ENCODE measurements around the gene PIP5K1A.
"Not testable (repeated sequence)": the region's sequence is repeated elsewhere in the genome, so short reads cannot be mapped to it uniquely, and the experiment has no call there.

Gene PIP5K1A

DNA sequence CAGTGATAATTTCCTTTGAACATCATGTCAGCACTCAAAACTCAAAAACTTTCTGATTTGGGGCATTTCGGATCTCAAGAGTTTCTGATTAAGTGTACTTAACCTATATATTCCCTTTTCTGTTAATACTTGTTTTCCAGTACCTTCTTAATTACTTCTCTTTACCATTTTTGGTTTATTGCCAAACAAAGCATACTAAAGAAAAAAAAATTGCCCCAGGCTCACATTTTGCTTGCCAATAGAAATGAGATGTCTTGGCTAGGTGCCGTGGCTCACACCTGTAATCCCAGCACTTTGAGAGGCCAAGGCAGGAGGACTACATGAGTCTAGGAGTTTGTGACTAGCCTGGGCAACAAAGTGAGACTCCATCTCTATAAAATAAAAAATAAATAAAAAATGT lies 61.0 kb downstream of the PIP5K1A start:
- no peak for DNase-seq

DNA sequence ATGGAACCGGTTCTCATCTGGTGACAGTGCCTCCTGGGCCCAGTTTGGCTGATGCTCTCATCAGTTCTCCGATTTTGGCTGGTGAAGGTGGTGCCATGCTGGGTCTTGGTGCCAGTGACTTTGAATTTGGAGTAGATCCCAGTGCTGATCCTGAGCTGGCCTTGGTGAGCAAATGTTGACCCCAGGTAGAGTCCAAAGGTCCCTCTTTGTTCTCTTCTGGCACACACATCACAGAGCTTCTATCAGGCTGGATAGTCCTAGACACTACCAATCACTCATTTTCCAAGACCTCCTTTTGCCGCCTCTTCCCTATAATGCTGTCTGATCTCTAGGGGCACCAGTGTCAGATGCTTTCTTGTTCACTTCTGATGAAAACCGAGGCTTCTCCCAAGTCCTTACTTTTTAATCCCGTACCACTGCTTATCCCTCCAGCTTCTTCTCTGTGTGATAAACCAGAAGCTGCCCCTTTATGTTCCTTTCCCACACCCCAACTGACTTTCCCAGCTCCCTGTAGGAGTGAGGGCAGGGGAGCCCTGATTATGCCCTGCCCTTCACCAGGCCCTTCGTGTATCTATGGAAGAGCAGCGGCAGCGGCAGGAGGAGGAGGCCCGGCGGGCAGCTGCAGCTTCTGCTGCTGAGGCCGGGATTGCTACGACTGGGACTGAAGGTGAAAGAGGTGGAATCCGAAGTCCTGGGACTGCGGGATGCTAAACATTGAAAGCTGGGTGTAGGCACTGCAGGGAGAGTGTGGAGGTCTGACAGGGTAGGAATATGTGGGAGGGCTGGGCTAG lies 67.3 kb downstream of the PIP5K1A start:
- no peak for DNase-seq

- no peak for DNase-seq
Observed at GRCh38 chr1:151266315-151266714, 68.0 kb downstream of the PIP5K1A start.

- no peak for DNase-seq
Observed at GRCh38 chr1:151266821-151267220, 68.5 kb downstream of the PIP5K1A start.

- no peak for DNase-seq
Observed at GRCh38 chr1:151267760-151268159, 69.4 kb downstream of the PIP5K1A start.

DNA sequence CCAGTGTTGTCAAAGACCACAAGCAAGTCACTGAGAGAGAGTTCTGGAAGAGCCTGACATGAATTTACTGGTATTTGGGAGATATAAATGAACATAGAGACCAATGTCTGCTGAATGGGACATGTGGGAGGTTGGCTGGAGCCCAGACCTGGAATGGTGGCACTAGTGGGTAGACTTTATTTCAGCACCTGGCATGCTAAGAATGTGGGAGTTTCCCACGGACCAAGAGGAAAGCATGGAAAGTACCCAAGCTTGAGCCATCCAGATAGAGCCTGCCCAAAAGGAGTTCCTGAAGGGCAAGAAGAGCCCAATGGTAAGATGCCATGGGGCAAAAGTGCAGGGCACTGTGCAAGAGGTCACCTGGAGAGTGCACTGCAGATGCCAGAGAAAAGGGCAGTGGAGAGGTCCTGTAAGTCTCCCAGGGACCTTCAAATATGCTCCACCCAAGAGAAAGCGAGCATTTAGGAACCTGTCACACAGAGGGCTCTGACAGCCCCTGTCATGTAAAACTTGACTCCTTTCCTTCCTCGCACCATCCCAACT lies 75.6 kb downstream of the PIP5K1A start:
- no peak for DNase-seq

DNA sequence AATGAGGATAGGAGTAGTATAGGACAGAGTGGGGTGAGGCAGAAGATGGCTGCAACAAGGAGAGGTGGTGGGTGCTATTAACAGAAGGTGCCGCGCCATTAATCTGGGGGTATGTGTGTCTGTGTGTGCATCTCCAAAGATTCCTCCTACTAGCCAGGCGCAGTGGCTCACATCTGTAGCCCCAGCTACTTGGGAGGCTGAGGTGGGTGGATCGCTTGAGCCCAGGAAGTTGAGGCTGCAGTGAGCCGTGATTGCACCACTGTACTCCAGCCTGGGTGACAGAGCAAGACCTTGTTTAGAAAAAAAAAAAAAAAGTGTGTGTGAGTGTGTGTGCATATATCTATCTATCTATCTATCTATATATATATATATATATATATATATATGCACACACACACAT lies 77.0 kb downstream of the PIP5K1A start:
- DNase-seq: not testable (repeated sequence)

GRCh38 chr1:151277249-151277648 lies 78.9 kb downstream of the PIP5K1A start:
- DNase-seq: no peak

GRCh38 chr1:151281225-151281968 lies 83.0 kb downstream of the PIP5K1A start:
- DNase-seq: peak; percentile 93

DNA sequence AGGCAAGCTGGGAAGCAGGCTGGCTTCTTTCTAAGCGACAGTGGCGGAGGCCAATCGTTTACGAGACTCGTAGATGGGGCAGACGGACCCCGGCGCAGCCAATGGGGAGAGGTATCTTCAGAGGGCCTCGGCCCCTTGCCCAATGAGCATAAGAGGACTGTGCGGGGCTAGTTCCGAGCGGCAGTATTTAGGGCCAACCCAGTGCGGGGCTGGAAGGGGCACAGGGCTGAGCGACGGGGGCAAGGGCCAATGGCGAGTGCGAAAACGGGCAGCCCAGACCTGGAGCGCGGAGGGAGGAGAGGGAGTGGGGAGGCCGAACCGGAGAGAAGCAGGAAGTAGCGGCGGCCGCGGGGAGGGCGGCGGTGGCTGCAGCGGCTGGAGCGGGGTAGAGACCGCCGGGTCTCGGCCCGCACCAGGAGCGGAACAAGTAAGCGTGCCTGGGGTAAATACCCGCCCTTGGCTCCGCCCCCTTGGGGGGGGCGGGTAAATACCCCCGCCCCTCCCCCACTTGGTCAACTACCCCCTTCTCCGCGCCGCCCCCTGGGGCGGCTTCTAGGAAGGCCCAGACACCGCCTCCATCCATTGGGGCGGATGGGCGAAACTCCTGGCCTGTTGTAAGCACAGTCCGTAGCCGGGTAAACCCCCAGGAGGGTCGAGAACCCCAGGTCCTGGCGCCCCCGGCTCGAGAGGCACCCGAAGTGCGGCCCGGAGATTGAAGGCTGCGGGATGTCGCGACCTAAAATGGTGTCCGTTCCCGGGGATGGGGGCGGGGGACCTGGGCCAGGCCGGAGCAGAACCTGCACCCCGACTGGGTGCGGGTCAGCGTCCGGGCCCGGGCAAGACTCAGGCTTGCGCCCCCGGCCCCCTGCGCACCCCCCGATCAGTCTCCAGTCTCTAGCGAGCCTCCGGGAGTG lies 83.9 kb downstream of the PIP5K1A start, which contains the start of gene ZNF687:
Gene ZNF687, plus strand, starts transcription at position 331 of the 914 bp plus-strand sequence. CDS start 3,993 bp downstream, outside the sequence.
- DNase-seq: peak; percentile 100

GRCh38 chr1:151282883-151283725 lies 84.8 kb downstream of the PIP5K1A start:
- DNase-seq: peak; percentile 32

GRCh38 chr1:151284013-151284577 lies 85.7 kb downstream of the PIP5K1A start:
- no peak for DNase-seq

- no peak for DNase-seq
Observed at GRCh38 chr1:151286619-151287340, 88.4 kb downstream of the PIP5K1A start.

DNA sequence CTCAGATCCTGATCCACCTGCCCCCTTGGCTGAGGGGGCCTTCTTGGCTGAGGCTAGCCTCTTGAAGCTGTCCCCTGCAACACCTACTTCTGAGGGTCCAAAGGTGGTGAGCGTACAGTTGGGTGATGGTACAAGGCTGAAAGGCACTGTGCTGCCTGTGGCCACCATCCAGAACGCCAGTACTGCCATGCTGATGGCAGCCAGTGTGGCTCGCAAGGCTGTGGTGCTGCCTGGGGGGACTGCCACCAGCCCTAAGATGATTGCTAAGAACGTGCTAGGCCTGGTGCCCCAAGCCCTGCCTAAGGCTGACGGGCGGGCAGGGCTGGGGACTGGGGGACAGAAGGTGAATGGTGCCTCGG lies 89.0 kb downstream of the PIP5K1A start:
- no peak for DNase-seq

DNA sequence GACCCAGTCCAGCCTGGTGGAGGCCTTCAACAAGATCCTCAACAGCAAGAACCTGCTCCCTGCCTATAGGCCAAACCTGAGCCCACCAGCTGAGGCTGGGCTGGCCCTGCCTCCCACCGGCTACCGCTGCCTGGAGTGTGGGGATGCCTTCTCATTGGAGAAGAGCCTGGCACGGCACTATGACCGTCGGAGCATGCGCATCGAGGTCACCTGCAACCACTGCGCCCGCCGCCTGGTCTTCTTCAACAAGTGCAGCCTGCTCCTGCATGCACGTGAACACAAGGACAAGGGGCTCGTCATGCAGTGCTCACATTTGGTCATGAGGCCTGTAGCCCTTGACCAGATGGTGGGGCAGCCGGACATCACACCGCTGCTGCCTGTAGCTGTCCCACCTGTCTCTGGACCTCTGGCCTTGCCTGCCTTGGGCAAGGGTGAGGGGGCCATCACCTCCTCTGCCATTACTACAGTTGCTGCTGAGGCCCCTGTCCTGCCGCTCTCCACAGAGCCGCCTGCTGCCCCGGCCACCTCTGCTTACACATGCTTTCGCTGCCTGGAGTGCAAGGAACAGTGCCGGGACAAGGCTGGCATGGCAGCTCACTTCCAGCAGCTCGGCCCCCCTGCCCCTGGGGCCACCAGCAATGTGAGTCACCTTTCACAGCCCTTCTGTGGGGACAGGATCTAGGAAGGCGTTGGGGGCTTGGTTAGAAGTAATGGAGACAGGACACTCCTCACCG lies 89.6 kb downstream of the PIP5K1A start:
- DNase-seq: no peak

DNA sequence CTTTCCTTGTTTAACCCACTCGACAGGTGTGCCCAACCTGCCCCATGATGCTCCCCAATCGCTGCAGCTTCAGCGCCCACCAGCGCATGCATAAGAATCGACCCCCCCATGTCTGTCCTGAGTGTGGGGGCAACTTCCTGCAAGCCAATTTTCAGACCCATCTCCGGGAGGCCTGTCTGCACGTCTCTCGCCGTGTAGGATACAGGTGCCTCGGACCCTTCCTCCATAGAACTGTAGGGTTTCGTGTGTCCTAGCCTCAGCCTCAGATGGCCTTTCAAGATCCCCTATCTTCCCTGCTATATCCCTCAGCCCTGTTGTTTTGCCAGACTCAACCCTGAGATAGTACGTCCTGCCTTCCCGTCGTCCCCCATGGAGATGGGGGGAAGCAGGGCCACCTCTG lies 90.2 kb downstream of the PIP5K1A start:
- no peak for DNase-seq

DNA sequence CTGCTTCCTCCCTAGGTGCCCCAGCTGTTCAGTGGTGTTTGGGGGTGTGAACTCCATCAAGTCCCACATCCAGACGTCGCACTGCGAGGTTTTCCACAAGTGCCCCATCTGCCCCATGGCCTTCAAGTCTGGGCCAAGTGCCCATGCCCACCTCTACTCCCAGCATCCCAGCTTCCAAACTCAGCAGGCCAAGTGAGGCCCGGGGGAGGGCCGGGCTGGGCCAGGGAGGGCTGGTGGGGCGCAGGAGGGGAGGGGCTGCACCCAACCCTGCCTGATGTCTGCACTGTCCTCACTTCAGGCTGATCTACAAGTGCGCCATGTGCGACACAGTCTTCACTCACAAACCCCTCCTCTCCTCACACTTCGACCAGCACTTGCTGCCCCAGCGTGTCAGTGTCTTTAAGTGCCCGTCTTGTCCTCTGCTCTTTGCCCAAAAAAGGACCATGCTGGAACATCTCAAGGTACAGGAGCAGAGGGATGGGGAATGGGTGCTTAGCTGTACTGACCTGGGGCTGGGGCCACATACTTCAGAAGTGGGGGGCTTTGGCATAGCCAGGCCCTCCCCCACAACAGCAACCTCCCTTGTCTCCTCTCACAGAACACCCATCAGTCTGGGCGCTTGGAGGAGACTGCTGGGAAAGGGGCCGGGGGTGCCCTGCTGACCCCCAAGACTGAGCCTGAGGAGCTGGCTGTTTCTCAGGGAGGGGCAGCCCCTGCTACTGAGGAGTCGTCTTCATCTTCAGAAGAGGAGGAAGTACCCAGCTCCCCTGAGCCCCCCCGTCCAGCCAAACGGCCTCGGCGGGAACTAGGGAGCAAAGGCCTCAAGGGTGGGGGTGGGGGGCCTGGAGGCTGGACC lies 91.0 kb downstream of the PIP5K1A start:
- no peak for DNase-seq

DNA sequence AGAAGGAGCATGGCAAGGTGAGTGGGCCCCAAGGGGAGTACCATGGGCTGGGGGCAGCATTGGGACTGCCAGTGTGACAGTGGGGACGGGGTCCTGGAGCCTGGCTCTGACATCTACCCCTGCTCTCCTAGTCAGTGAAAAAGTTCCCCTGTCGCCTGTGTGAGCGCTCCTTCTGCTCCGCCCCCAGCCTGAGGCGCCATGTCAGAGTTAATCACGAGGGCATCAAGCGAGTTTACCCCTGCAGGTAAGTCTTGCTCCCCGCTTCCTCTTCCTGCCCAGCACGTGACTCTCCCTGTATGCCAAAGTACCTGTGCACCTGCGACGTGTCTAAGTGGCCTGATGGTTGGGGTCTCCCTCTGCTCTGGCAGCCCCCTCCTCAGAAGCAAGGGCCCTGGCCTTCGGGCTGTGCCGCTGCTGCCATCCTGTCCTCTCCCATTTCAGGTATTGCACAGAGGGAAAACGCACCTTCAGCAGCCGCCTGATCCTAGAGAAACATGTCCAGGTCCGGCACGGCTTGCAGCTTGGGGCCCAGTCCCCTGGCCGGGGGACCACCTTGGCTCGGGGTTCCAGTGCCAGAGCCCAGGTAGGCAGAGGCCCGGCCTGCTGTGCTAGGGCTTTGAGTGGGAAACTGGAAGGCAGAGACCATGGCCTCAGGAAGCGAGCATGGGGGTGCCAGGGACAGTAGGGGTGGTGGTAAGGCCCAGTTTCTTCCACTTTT lies 91.8 kb downstream of the PIP5K1A start:
- DNase-seq: no peak
